WTC11 (cell line): Measurements from ENCODE around the gene AGAP1. TPM values are rescaled to one million over a fixed set of nuclear protein-coding genes. Genes with fewer than 3 reads are reported as not detected.

ENCODE experiments used
- ATF1 ChIP-seq: sonication (generic); formaldehyde crosslinking; IDR thresholded peaks from 2 replicates; pipeline ENCODE4 v1.8.1; 2023; ENCODE audit warnings: mild to moderate bottlenecking, moderate library complexity, missing genetic modification reagents
- EMX1 ChIP-seq: fragments of 250-450 bp; sonication (Bioruptor Pico); IDR thresholded peaks from 2 replicates; pipeline ENCODE4 v1.8.0; 2021; ENCODE audit warnings: mild to moderate bottlenecking
- NFE2L1 ChIP-seq: sonication (generic); formaldehyde crosslinking; IDR thresholded peaks from 2 replicates; pipeline ENCODE4 v1.8.1; 2023; ENCODE audit warnings: missing genetic modification reagents
- ZNF219 ChIP-seq: sonication (generic); formaldehyde crosslinking; IDR thresholded peaks from 2 replicates; pipeline ENCODE4 v1.8.0; 2023; ENCODE audit warnings: missing genetic modification reagents, mild to moderate bottlenecking, borderline replicate concordance
- total RNA-seq: library from RNA; stranded (reverse); gene quantifications from 3 replicates; pipeline ENCODE4 v1.2.3, GENCODE V29; 2021
- TF ChIP-seq, protein P1 (sequence below): sonication (generic); formaldehyde crosslinking; IDR thresholded peaks from 2 replicates; pipeline ENCODE4 v1.8.1; 2023; ENCODE audit warnings: mild to moderate bottlenecking, missing genetic modification reagents, borderline replicate concordance
- TF ChIP-seq, protein P2 (sequence below): sonication (generic); formaldehyde crosslinking; IDR thresholded peaks from 2 replicates; pipeline ENCODE4 v1.8.1; 2022; ENCODE audit warnings: low read depth, mild to moderate bottlenecking, moderate library complexity, missing genetic modification reagents, borderline replicate concordance
- TF ChIP-seq, protein P3 (sequence below): sonication (generic); formaldehyde crosslinking; conservative IDR thresholded peaks from 2 replicates; pipeline ENCODE4 v1.8.1; 2023; ENCODE audit warnings: mild to moderate bottlenecking, low read depth, missing genetic modification reagents, moderate library complexity
- TF ChIP-seq, protein P4 (sequence below): sonication (generic); formaldehyde crosslinking; IDR thresholded peaks from 2 replicates; pipeline ENCODE4 v1.8.1; 2023; ENCODE audit warnings: mild to moderate bottlenecking, missing genetic modification reagents
- TF ChIP-seq, protein P5 (sequence below): sonication (generic); formaldehyde crosslinking; IDR thresholded peaks from 2 replicates; pipeline ENCODE4 v1.8.1; 2023; ENCODE audit warnings: mild to moderate bottlenecking, missing genetic modification reagents, moderate library complexity
- TF ChIP-seq, protein P6 (sequence below): sonication (generic); formaldehyde crosslinking; IDR thresholded peaks from 2 replicates; pipeline ENCODE4 v1.8.1; 2023; ENCODE audit warnings: mild to moderate bottlenecking, missing genetic modification reagents, moderate library complexity
- TF ChIP-seq, protein P7 (sequence below): sonication (generic); formaldehyde crosslinking; IDR thresholded peaks from 2 replicates; pipeline ENCODE4 v1.8.1; 2022; ENCODE audit warnings: mild to moderate bottlenecking, moderate library complexity, missing genetic modification reagents
- TF ChIP-seq, protein P8 (sequence below): fragments of 250-450 bp; sonication (Bioruptor Pico); IDR thresholded peaks from 2 replicates; pipeline ENCODE4 v1.8.0; 2021; ENCODE audit warnings: mild to moderate bottlenecking

AGAP1 gene
- total RNA-seq, 1 experiment from 2014 or later = 49.3 TPM

DNA sequence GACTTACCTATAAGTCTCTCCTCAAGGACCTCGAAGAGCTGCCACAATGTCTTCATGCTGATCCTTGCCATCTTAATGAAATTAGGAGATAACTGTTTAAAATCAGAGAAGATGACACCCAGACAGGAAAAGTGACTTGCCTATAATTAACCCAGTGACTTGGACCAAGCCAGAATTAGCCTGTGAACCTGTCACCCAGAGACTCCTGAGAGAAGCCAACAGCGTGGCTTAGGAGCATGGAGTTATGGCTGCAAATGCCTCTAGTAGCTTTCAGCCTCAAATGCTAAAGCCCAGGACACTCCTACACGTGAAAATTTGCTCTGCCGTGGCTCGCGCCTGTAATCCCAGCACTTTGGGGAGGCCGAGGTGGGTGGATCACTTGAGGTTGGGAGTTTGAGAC, 570.2 kb downstream of the AGAP1 start (continued):
- TF ChIP-seq, protein P1, sequence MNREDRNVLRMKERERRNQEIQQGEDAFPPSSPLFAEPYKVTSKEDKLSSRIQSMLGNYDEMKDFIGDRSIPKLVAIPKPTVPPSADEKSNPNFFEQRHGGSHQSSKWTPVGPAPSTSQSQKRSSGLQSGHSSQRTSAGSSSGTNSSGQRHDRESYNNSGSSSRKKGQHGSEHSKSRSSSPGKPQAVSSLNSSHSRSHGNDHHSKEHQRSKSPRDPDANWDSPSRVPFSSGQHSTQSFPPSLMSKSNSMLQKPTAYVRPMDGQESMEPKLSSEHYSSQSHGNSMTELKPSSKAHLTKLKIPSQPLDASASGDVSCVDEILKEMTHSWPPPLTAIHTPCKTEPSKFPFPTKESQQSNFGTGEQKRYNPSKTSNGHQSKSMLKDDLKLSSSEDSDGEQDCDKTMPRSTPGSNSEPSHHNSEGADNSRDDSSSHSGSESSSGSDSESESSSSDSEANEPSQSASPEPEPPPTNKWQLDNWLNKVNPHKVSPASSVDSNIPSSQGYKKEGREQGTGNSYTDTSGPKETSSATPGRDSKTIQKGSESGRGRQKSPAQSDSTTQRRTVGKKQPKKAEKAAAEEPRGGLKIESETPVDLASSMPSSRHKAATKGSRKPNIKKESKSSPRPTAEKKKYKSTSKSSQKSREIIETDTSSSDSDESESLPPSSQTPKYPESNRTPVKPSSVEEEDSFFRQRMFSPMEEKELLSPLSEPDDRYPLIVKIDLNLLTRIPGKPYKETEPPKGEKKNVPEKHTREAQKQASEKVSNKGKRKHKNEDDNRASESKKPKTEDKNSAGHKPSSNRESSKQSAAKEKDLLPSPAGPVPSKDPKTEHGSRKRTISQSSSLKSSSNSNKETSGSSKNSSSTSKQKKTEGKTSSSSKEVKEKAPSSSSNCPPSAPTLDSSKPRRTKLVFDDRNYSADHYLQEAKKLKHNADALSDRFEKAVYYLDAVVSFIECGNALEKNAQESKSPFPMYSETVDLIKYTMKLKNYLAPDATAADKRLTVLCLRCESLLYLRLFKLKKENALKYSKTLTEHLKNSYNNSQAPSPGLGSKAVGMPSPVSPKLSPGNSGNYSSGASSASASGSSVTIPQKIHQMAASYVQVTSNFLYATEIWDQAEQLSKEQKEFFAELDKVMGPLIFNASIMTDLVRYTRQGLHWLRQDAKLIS (CRISPR knock-in tag) = no peak
- TF ChIP-seq, protein P2, sequence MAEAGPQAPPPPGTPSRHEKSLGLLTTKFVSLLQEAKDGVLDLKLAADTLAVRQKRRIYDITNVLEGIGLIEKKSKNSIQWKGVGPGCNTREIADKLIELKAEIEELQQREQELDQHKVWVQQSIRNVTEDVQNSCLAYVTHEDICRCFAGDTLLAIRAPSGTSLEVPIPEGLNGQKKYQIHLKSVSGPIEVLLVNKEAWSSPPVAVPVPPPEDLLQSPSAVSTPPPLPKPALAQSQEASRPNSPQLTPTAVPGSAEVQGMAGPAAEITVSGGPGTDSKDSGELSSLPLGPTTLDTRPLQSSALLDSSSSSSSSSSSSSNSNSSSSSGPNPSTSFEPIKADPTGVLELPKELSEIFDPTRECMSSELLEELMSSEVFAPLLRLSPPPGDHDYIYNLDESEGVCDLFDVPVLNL (CRISPR knock-in tag) = no peak
- TF ChIP-seq, protein P3, sequence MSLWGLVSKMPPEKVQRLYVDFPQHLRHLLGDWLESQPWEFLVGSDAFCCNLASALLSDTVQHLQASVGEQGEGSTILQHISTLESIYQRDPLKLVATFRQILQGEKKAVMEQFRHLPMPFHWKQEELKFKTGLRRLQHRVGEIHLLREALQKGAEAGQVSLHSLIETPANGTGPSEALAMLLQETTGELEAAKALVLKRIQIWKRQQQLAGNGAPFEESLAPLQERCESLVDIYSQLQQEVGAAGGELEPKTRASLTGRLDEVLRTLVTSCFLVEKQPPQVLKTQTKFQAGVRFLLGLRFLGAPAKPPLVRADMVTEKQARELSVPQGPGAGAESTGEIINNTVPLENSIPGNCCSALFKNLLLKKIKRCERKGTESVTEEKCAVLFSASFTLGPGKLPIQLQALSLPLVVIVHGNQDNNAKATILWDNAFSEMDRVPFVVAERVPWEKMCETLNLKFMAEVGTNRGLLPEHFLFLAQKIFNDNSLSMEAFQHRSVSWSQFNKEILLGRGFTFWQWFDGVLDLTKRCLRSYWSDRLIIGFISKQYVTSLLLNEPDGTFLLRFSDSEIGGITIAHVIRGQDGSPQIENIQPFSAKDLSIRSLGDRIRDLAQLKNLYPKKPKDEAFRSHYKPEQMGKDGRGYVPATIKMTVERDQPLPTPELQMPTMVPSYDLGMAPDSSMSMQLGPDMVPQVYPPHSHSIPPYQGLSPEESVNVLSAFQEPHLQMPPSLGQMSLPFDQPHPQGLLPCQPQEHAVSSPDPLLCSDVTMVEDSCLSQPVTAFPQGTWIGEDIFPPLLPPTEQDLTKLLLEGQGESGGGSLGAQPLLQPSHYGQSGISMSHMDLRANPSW (CRISPR knock-in tag) = no peak
- TF ChIP-seq ATF1 (CRISPR knock-in tag) (no peak), NFE2L1 (CRISPR knock-in tag) (no peak), EMX1 (CRISPR knock-in tag) (no peak), ZNF219 (CRISPR knock-in tag) (no peak)
- TF ChIP-seq, protein P4, sequence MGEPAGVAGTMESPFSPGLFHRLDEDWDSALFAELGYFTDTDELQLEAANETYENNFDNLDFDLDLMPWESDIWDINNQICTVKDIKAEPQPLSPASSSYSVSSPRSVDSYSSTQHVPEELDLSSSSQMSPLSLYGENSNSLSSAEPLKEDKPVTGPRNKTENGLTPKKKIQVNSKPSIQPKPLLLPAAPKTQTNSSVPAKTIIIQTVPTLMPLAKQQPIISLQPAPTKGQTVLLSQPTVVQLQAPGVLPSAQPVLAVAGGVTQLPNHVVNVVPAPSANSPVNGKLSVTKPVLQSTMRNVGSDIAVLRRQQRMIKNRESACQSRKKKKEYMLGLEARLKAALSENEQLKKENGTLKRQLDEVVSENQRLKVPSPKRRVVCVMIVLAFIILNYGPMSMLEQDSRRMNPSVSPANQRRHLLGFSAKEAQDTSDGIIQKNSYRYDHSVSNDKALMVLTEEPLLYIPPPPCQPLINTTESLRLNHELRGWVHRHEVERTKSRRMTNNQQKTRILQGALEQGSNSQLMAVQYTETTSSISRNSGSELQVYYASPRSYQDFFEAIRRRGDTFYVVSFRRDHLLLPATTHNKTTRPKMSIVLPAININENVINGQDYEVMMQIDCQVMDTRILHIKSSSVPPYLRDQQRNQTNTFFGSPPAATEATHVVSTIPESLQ (CRISPR knock-in tag) = no peak
- TF ChIP-seq, protein P5, sequence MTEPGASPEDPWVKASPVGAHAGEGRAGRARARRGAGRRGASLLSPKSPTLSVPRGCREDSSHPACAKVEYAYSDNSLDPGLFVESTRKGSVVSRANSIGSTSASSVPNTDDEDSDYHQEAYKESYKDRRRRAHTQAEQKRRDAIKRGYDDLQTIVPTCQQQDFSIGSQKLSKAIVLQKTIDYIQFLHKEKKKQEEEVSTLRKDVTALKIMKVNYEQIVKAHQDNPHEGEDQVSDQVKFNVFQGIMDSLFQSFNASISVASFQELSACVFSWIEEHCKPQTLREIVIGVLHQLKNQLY = no peak
- TF ChIP-seq, protein P6, sequence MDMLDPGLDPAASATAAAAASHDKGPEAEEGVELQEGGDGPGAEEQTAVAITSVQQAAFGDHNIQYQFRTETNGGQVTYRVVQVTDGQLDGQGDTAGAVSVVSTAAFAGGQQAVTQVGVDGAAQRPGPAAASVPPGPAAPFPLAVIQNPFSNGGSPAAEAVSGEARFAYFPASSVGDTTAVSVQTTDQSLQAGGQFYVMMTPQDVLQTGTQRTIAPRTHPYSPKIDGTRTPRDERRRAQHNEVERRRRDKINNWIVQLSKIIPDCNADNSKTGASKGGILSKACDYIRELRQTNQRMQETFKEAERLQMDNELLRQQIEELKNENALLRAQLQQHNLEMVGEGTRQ (CRISPR knock-in tag) = no peak
- TF ChIP-seq, protein P7, sequence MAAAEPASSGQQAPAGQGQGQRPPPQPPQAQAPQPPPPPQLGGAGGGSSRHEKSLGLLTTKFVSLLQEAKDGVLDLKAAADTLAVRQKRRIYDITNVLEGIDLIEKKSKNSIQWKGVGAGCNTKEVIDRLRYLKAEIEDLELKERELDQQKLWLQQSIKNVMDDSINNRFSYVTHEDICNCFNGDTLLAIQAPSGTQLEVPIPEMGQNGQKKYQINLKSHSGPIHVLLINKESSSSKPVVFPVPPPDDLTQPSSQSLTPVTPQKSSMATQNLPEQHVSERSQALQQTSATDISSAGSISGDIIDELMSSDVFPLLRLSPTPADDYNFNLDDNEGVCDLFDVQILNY (CRISPR knock-in tag) = no peak
- TF ChIP-seq, protein P8, sequence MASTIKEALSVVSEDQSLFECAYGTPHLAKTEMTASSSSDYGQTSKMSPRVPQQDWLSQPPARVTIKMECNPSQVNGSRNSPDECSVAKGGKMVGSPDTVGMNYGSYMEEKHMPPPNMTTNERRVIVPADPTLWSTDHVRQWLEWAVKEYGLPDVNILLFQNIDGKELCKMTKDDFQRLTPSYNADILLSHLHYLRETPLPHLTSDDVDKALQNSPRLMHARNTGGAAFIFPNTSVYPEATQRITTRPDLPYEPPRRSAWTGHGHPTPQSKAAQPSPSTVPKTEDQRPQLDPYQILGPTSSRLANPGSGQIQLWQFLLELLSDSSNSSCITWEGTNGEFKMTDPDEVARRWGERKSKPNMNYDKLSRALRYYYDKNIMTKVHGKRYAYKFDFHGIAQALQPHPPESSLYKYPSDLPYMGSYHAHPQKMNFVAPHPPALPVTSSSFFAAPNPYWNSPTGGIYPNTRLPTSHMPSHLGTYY (CRISPR knock-in tag) = no peak
